Measurements from ENCODE around the gene LRRN2.

The LRRN2 gene

DNA sequence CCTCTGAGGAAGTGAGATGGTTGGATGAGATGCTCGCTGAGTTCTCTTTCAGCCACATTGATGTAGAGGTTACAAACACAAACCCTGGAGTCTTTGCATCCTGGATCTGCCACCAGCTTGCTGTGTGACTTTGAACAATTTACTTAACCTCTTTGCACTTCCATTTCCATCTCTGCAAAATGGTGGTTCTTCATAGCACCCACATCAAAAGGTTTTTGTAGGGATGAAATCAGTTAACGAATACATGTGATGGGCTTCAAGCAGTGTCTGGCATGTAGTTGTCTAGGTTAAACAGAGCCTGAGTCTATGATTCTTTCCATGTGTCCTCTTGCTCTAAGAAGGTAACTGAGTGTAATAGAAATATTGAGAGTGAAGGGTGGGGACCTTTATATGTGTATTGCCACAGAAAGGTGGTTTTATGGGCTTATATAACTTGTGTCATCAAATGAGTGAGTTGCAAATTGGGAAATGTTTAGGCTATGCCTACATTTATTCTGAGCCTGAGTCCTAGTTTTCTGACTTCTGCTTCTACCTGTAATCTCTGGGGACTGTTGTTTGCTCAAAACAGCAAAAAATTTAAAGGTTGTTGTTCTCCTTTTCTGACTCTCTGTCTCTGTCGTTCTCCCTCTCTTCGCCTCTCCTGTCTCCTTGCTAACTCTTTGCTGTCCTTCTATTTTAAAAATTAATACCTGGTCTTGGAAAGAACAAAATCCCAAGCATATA, 27.3 kb upstream of the LRRN2 start:
- DNase-seq (ENCODE audit: low spot score) = no peak

DNA sequence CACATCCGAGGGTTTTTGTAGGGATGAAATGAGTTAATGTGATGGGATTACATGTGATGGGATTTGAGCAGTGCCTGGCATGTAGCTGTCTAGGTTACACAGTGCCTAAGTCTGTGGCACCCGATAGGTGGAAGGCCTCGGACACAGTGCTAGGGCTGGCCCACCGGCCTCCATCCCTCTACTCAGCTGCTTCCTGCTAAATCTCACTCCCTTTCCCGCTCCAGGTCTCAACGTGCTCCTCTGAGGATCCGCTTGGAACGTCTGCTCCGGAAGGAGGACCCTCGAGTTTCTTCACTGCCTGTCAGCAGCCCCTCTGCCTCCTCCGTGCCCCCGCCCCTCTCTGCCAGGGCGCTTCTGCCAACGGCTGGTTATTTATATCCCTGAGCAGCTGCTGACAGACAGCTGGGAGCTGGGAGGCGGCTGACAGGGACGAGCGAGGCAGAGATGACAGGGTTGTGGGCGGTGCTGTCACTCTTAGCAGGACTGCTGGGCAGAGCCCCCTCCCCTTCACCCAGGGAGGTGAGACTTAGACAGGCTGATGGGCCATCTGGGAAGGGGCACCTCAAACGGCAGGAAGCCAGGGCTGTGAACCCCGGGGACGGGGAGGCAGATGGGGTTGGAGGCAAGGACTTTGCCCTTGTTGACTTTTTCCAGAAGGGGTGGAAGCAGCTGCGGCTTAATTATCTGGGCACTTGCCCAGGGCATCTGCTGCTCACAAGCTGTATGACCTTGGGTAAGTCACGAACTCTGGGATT, 26.6 kb upstream of the LRRN2 start:
- DNase-seq (ENCODE audit: low spot score) = no peak

DNA sequence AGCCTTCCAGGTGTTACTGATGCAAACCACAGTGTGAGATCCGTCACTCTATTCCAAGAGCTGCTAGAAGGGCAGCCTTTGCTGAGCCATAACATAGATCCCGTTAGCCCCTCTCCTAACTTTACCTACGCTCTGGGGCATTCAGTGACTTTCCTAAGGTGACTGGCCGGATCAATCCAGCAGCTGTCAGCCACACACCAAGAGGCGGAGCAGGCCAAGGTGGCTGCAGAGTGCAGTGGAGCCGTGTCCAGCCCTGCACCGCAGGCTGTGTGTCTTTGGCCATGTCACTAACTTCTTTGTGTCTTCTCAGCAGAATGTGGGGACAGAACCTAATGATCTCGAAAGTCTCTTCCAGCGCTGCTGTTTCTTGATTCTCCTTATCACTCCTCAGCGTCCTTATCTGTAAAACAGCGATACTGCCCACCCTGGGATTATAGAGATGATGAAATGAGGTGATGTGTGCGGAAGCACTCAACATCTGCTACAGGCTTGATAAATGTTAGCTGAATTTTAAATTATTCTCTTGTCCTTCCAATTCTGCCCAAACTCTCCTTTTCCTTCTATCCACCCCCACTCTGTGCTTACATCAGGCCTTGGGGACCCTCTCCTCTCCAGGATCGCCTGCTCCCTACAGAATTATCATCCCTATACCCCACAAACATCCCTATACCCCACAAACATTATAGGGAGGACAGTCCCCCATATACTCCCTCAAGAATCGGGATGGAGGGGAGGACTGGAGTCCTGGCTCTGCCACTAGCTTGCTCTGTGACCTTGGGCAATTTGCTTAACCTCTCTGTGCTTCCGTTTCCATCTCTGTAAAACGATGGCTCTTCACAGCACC, 25.8 kb upstream of the LRRN2 start:
- DNase-seq (ENCODE audit: low spot score) = no peak

DNA sequence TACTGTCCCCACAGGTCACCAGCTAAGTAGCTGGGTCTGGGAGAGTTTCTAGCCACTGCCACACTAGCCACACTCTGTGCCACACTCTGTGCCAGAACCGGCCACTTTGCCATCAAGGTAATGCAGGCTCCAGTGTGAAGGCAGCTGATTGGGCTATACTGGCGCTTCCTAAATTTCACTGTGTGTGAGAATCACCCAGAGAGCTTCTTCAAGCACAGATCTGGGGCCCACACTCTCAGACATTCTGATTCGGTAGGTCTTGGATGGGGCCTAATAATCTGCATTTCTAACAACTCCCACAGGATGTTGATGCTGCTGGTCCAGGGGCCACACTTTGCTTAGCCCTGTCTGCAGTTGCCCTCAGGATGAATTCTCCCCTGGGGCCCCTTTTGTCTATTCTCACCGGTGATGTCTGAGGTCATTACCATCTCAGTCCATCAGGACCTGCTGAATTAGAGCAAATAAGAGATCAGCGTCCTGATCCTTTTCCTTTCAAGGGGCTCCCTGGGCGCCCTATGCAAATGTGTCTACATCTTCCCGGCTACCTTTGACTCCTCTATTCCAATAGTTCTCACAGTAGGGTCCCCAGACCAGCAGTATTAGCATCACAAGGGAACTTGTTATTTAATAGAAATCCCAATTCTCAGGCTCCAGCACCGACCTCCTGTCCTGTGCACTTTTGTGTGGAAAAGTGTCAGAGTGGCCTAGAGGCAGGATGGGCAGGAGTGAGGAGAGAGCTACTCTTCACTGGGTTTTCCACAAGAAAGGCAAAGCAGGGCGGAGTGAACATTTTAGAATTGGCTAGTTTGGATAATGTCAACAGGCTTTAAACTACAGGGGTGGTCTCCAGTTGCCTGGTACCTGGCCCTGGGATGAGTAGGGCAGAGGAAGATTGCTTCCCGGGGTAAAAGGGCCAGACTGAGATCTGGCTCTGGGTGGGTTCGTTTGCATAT, 24.7 kb upstream of the LRRN2 start:
- DNase-seq (ENCODE audit: low spot score) = no peak

DNA sequence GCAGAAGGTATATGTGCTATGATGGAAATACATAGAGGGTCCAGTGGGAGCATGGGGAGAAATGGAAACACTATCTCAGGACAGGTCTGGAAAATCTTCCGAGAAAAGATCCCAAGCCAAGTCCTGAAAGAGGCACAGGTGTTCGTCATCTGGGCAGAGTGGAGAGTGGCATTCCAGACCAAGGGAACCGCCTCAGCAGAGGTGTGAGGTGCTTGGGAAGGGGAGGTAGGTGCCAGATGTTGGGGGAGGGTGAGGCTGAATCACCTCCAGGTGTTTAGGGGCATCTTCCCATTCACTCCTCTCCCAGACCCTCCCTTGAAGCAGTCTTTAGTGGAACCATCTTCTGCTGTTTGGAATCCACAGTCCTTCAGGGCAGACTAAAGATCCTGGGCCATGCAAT, 23.5 kb upstream of the LRRN2 start:
- no peak for DNase-seq (ENCODE audit: low spot score)

DNA sequence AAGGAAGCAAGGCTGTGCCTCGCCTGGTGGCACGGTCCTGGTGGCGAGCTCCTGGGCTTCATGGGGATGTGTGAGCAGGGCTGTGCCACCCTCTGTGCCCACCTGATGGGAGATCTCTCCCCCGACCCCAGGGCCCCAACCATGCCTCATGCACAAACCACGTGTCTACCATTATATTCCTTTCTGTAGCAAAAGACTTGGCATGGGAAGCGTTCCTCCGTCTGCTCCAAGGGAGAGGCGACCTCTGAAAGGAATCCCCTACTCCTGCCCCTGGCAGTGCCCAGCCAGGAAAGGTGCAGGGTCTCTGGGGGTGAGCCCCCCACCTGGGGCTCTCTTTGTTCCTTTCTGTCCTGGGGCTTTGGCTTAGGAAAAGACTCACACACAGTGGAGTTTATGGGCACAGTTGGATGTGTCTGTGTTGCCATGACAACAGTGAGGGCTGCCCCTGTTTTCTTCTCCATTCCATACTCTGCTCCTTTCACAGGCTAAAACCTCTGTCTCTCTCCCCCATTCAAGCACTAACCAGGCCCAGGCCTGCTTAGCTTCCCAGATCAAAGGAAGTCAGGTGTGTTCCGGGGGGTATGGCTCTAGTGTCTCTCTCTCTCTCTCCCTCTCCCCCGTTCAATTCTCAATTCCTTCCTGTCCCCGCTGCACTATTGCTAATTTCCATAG, 21.4 kb upstream of the LRRN2 start:
- DNase-seq (ENCODE audit: low spot score) = no peak

DNA sequence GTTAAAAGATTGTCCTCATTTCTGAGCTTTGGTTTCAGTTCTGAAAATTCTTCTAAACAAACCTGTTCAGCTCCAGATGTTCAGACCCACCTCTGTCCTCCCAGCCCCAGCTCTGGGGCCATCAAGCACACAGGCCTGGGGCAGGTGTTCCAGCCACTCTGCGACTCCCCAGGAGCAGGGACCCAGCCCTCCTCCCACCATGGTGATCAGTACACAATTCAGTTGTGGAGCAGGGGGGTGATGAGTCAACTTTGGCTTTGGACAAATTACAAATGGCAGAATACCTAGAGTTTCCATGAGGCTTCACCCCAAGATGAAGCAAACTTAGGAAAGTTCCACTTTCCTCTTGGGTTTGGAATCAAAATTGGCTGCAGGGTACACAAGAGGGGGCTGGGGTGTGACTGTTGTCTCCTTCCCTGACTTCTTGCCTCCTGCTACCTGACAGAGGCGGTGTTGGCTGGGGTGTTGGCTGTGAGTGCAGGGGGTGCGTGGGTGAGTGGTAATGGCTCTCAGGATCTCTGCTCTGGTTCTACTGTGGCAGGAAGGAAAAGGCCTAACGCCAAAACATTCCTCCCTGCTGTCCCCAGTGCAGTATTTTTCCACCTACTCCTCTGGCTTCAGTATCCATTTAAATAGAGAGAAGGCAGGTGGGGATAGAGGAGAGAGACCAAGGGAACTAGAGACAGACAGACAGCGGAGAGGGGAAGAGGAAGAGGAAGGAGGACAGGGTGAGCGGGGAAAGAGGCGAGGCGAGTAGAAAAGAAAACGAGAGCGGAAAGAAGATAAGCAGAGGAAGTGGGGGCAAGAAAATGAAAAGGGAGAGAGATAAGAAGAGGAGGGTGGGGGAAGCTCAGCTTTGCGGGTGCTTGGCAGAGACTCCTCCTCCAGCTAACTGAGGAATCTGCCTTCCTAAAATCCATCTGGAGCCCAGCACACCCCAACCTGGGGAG, 20.6 kb upstream of the LRRN2 start:
- no peak for DNase-seq (ENCODE audit: low spot score)

DNA sequence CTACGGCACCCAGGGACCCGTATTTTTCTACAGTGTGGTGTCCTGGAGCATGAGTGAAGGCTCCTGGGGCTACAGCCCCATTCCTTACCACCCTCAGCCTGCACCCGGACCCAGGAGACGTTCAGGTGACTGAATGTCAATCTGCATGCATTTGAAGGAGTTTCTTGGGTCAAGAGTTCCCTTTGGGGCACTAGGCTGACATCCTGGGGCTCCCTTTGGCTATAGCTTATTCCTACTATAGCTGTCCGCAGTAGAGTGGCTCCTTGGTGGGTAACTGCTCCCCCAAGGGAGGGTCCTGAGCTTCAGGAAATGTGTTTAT, 19.9 kb upstream of the LRRN2 start:
- no peak for DNase-seq (ENCODE audit: low spot score)

DNA sequence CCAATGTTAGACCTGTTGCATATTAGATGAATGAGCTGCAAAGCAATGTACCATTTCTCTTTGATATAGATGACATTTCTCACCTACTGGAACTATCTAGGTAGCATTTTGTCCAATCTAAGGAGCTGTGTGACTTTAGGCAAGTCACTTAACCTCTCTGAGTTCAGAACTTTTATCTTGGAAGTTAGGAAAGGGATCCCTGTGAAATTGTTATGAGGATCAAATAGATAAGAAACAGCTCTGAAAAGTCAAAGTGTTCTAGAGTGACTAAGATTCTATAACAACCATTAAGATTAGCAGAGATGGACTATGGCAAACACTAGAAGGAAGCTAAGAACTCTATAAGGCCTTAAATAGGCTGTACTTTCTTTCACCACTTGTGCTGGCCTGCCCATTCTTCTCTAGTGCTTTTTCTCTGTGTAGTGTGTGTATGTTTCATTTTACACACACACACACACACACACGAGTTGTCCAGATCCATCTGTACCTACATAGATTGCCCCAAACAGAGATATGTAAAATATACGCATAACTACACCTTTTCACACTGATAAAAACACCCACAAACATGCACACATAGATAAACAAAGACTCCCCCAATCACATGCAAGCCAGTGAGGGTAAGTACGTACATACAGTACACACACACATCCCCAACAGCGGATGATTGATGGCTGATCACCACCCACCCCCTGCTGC, 19.4 kb upstream of the LRRN2 start:
- DNase-seq (ENCODE audit: low spot score) = no peak

DNA sequence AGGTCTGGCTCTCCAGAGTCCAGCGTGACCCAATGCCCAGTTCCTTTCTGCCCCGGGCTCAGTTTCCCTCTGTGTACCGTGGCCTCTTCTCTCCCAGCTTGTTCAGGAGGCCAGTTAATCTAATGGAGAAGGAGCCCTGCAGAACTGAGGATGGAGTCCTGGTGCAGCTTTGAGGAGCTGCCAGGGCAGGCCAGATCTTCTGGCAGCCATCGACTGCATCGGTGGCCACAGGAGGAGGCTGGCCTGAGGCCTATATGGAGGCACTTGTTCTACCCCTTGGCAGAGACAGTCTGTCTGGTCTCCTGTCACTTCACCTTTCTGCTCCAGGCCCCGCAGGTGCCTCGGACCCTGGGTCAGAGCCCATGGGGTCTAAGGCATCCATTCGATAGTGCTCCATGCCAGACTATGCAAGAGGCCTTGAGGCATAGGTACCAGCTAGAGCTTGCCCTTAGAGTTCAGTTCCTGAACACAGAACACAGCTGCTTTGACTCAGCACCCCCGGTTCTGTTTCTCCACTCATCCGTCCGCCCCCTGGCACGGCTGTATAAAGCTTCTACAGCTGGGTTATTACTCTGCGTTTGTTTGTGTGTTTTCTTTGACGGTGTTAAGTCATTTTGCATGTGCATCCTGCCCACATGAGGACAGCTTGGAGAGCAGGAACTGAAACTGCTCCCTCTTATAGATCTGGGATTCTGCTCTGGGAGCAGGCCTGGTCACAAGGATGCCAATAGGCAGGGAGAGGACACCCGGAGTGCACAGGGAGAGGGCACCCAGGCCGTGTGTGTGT, 18.5 kb upstream of the LRRN2 start:
- DNase-seq (ENCODE audit: low spot score) = peak; percentile 16

DNA sequence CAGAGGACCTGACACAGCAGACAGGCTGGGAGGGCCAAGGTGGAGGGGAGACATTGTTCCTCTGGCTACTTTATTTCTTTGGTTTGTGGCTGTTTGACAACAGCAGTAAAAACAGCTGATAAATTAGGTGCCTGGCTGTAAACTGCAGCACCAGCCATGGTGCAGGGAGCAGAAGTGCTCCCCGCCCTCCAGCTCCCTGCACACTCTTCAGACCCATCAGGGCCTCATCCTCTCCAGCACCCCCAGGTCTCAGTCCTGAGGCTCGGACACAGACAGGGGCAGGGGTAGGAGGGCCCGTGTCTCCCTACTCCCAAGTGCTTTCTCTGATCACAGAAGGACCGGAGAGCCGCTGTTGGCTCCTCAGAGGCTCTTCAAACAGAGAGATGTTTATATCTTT, 17.7 kb upstream of the LRRN2 start:
- DNase-seq (ENCODE audit: low spot score) = no peak

DNA sequence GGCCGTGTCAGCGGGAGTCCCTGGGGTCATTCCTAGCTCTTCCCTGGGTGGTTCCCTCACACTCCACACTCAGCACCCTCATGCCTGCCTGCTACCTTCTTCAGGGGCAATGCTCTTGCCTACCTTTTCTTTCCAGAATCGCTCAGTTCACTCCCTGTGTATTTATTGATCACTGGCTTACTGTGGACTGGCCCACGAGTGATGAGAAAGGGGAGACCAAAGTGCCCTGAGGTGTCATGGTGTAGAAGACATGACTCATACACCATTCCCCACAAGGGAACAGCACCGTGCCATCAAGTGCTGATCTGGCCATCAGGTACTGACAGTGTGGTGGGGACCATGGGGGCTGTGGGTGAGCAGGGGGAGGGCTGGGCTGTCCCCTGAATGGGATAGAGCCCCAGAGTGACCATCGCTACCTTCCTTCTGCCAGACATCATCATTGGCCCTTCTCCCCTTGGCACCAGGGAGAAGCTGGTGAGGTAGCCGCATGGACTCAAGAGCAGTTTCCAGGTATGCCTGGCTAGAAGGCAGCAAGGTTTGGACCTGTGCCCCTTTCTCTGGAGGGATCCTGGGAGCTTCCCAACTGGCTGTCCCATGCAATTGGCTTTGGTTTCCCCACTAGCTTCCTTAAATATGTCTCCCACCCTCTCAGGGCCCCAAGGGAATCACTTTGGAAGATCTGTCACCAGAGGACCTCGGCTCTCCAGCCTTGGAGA, 17.2 kb upstream of the LRRN2 start:
- no peak for DNase-seq (ENCODE audit: low spot score)

DNA sequence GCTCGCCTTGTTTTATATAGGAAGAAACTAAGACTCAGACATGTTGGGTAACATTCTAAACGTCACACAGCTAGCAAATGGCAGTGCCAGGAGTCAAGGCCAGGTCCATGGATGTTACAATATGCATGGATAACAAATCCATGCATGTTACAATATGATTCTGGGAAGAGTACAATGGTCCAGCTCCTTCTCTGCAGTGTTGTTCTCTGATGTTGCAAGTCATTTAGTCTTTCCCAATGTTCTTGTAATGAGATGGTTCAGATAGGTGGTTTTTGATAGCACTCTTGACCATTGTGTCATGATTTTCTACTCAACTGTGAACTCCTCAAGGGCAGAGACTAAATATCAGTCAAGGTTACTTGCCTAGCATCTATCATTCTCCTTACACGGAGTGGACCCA, 15.7 kb upstream of the LRRN2 start:
- DNase-seq (ENCODE audit: low spot score) = no peak

DNA sequence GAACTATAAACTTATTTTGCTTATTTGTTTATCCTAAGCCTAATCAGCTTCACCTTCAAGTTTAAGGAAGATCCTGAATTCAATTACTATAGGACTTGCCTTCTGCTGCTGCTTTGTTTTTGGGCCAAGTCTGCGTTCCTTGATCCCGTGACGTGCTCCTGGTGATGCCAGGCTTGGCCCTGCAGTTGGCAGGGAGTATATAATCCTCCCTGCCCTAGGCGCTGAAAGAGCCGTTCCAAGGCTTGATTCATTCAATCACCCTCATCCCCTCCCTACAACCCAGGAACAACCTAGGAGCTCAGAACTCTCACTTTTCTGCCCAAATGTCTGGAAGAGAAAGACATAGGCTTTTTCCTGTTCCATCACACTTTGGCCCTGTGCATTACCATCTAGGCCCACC, 12.4 kb upstream of the LRRN2 start:
- DNase-seq (ENCODE audit: low spot score) = no peak

DNA sequence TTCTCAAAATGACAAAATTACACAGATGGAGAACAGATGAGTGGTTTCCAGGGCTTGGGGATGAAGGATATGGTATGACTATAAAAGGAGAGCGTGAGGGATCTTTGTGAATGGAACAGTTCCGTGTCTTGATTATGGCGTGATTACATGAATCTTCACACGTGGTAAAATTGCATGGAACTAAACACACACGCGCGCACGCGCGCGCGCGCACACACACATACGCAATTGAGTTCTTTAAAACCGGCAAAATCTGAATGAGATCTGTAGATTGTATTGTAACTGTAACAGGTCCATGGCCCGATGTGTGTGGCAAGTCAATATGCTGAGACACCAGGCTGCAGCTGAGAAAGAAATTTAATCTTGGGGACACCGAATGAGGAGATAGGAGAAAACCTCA, 11.1 kb upstream of the LRRN2 start:
- no peak for DNase-seq (ENCODE audit: low spot score)

DNA sequence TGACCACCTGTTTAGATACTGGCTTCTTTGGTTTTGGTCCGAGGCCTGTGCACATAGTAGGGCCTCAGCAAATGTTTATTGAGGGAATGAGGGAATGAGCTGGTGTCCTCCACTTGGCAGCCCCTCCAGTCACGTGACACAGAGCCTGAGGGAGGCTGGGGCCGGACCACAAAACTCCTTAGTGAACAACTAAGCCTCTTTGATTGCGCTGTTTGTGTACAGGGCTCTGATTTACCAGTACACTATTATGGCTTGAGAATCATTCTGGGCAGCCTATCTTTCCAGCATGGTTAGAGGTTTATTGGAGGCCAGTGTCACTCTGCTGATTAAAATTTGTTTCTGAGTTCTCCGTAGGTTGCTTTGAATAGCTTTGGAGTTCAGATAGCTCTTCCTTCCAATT, 10.2 kb upstream of the LRRN2 start:
- no peak for DNase-seq (ENCODE audit: low spot score)

DNA sequence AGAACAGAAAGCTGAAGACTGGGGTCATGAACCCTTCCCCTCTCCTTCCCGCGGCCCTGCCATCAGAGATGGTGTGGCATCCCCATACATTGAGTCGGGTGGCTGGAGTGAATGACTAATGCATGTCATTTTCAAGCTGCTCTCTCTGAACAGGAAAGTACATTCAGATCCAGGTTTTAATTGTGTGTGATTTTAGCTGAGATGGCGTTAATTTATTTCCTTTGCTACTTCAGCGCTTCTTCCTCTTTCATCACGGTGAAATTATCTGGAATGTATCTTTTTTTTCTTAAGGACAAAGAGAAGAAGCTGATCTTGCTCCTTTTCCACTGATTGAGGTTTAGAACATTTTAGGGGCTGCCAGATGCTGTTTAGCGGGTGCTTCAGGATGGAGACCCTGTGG, 8.6 kb upstream of the LRRN2 start:
- no peak for DNase-seq (ENCODE audit: low spot score)

DNA sequence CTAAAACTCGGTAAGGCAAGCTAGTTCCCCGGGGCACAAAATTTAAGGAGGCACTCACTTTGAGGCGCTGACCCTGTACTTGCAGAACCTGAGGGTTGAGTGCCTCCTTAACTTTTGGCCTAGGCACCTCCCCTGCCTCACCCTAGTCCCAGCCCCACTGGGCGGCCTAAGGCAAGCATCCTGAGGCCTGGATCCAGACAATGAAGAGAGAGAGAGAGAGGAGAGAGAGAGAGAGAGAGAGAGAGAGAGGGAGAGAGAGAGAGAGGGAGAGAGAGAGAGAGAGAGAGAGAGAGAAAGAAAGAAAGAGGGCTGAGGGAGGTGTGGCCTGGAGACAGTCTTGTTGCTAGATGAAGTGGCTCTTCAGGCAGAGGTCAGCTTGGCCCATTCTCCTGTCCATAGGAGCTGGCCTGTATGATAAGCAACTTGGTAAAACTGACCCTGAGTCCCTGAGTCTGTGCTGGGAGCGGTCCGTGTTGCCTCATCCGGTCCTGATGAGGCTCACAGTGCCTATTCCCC, 7.4 kb upstream of the LRRN2 start:
- no peak for DNase-seq (ENCODE audit: low spot score)

Measured in NAMALWA (cell line).